Astrocyte of the spinal cord (primary cell): ENCODE measurements around the gene LRRC37A3.
A peak's percentile ranks its signal among the peaks of the same experiment; 100 is the strongest.
"Not testable (repeated sequence)": the region's sequence is repeated elsewhere in the genome, so short reads cannot be mapped to it uniquely, and the experiment has no call there.

ENCODE experiments used
- DNase-seq: peaks from one replicate; pipeline ENCODE4 v3.0.0; 2011; ENCODE audit warnings: low read depth, low spot score
- H3K4me3 ChIP-seq: 2 replicates; pipeline ENCODE4 v1.5.1; 2011; ENCODE audit warnings: low read depth, mild to moderate bottlenecking, low read length, moderate library complexity
- in situ Hi-C: cut with HindIII; loops from 2 replicates; pipeline ENCODE4 v1.10.0; 2017; ENCODE audit warnings: low sequenced_read_pairs

LRRC37A3 gene

DNA sequence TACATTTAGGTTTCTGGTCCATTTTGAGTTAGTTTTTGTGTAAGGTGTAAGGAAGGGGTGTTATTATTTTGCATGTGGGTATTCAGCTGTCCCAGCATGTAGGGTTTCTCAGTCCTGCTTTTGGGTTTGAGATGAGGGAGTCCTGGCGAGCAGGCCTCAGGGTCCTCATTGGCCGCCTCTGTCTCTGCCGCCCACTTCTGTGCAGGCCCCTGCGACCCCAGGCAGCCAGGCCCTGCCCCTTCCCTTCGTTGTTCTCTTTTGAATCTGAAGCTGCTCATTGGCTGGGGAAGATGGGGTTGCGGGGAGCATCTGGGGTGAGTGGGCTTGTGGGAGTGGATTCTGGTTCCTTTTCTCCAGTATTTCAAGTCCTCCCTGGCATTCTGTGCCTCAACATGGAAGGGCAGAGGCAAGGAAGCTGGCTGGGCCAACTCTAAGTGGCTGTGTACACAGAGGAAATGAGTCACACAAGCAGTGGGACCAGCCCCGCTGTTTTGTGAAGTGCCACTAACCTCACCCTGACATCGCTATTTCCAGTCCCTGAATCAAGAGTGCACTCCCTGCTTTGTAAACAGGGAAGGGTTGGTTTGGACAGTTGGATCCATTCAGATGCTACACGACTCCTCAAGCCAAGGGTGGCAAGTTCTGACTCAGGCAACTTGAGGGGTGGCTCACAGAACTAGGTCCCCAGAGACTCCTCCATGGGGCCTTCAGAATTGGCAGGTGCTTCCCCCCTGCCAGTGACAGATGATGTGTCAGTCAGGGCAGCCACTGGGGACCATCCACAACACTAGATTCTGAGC, 110.9 kb downstream of the LRRC37A3 start:
- DNase-seq, result peak; percentile 26
- H3K4me3 ChIP-seq, in situ Hi-C loops: not testable (repeated sequence)
